Left hindlimb (tissue), 1 donor: ENCODE data around the gene ADAMTSL1.

Experiments
- DNase-seq: peaks from one replicate; pipeline ENCODE4 v3.0.0-alpha.2; 2018

ADAMTSL1 gene

GRCh38 chr9:18504707-18505106 lies 30.8 kb downstream of the ADAMTSL1 start:
- no peak for DNase-seq

GRCh38 chr9:18507151-18507550 lies 33.2 kb downstream of the ADAMTSL1 start:
- no peak for DNase-seq

GRCh38 chr9:18516514-18516913 lies 42.6 kb downstream of the ADAMTSL1 start:
- no peak for DNase-seq

- DNase-seq = peak; percentile 40
These were observed 43.0 kb downstream of the ADAMTSL1 start for GRCh38 chr9:18516965-18517364.

GRCh38 chr9:18520416-18521047 lies 46.6 kb downstream of the ADAMTSL1 start:
- DNase-seq = no peak

- DNase-seq = no peak
These were observed 52.7 kb downstream of the ADAMTSL1 start for GRCh38 chr9:18526685-18527084.

GRCh38 chr9:18531136-18532065 lies 57.4 kb downstream of the ADAMTSL1 start:
- no peak for DNase-seq

- no peak for DNase-seq
These were observed 60.7 kb downstream of the ADAMTSL1 start for GRCh38 chr9:18534611-18535010.

GRCh38 chr9:18536554-18536953 lies 62.6 kb downstream of the ADAMTSL1 start:
- no peak for DNase-seq

- no peak for DNase-seq
These were observed 65.3 kb downstream of the ADAMTSL1 start for GRCh38 chr9:18539203-18539693.

- no peak for DNase-seq
These were observed 69.0 kb downstream of the ADAMTSL1 start for GRCh38 chr9:18542837-18543405.

- no peak for DNase-seq
These were observed 69.6 kb downstream of the ADAMTSL1 start for GRCh38 chr9:18543406-18544192.

GRCh38 chr9:18544456-18544855 lies 70.5 kb downstream of the ADAMTSL1 start:
- DNase-seq = no peak

- no peak for DNase-seq
These were observed 71.8 kb downstream of the ADAMTSL1 start for GRCh38 chr9:18545636-18546360.

- no peak for DNase-seq
These were observed 74.5 kb downstream of the ADAMTSL1 start for GRCh38 chr9:18548456-18548855.

- DNase-seq = no peak
These were observed 75.8 kb downstream of the ADAMTSL1 start for GRCh38 chr9:18549772-18550171.

- DNase-seq = no peak
These were observed 76.3 kb downstream of the ADAMTSL1 start for GRCh38 chr9:18550286-18550685.

- DNase-seq = no peak
These were observed 80.3 kb downstream of the ADAMTSL1 start for GRCh38 chr9:18554244-18554643.

GRCh38 chr9:18555105-18555883 lies 81.3 kb downstream of the ADAMTSL1 start:
- DNase-seq = no peak

- no peak for DNase-seq
These were observed 90.3 kb downstream of the ADAMTSL1 start for GRCh38 chr9:18564018-18564880.
